ENCODE results near the gene CHCHD6. TPM values are rescaled to one million over a fixed set of nuclear protein-coding genes. Genes with fewer than 3 reads are reported as not detected.

CHCHD6 gene
- total RNA-seq, 2 experiments from 2014 or later: 16.6 to 21.2 TPM

GRCh38 chr3:126959921-126960603 is 256.0 kb downstream of the CHCHD6 start:
- no peak for DNase-seq
- Mint-ChIP-seq H3K36me3 (ENCODE audit: low read depth) (no peaks in the 10 kb centered on the region), H3K9me3 (no peaks in the 10 kb centered on the region), H3K27ac (no peak overlapping the region), H3K4me1 (ENCODE audit: low read depth) (no peaks in the 10 kb centered on the region), H3K4me3 (no peak overlapping the region), H3K27me3 (no peaks in the 10 kb centered on the region)
- POLR2A ChIA-PET: no interaction called here
- intact Hi-C loops (cut with micrococcal nuclease): no loop called here
- no peak for ATAC-seq
- CTCF ChIA-PET: no interaction called here
- TF ChIP-seq CTCF (IDR thresholded peaks at IDR 0.05): no peak

GRCh38 chr3:126960604-126960995 is 256.6 kb downstream of the CHCHD6 start:
- no peak overlapping the region for H3K4me3 Mint-ChIP-seq
- no peak for DNase-seq
- H3K4me1 Mint-ChIP-seq (ENCODE audit: low read depth): no peaks in the 10 kb centered on the region
- no peaks in the 10 kb centered on the region for H3K36me3 Mint-ChIP-seq (ENCODE audit: low read depth)
- ChIA-PET CTCF (no interaction called here), POLR2A (no interaction called here)
- no peaks in the 10 kb centered on the region for H3K9me3 Mint-ChIP-seq
- no peak for ATAC-seq
- H3K27me3 Mint-ChIP-seq: no peaks in the 10 kb centered on the region
- no peak for TF ChIP-seq CTCF (IDR thresholded peaks at IDR 0.05)
- H3K27ac Mint-ChIP-seq: no peak overlapping the region
- intact Hi-C loops (cut with micrococcal nuclease): no loop called here

GRCh38 chr3:126961191-126961790 is 257.3 kb downstream of the CHCHD6 start:
- no peaks in the 10 kb centered on the region for H3K36me3 Mint-ChIP-seq (ENCODE audit: low read depth)
- H3K4me3 Mint-ChIP-seq: no peak overlapping the region
- H3K27me3 Mint-ChIP-seq: no peaks in the 10 kb centered on the region
- TF ChIP-seq CTCF (IDR thresholded peaks at IDR 0.05): no peak
- POLR2A ChIA-PET: no interaction called here
- H3K4me1 Mint-ChIP-seq (ENCODE audit: low read depth): no peaks in the 10 kb centered on the region
- DNase-seq (no peak), ATAC-seq (no peak)
- intact Hi-C loops (cut with micrococcal nuclease): no loop called here
- H3K27ac Mint-ChIP-seq: no peak overlapping the region
- CTCF ChIA-PET: no interaction called here
- H3K9me3 Mint-ChIP-seq: no peaks in the 10 kb centered on the region

GRCh38 chr3:126961791-126962461 is 257.9 kb downstream of the CHCHD6 start:
- CTCF ChIA-PET: no interaction called here
- no peaks in the 10 kb centered on the region for H3K27me3 Mint-ChIP-seq
- intact Hi-C loops (cut with micrococcal nuclease): no loop called here
- H3K36me3 Mint-ChIP-seq (ENCODE audit: low read depth): no peaks in the 10 kb centered on the region
- TF ChIP-seq CTCF (IDR thresholded peaks at IDR 0.05): no peak
- H3K4me3 Mint-ChIP-seq: no peak overlapping the region
- no peaks in the 10 kb centered on the region for H3K4me1 Mint-ChIP-seq (ENCODE audit: low read depth)
- DNase-seq: no peak
- no peak overlapping the region for H3K27ac Mint-ChIP-seq
- POLR2A ChIA-PET: no interaction called here
- no peaks in the 10 kb centered on the region for H3K9me3 Mint-ChIP-seq
- no peak for ATAC-seq

- no peaks in the 10 kb centered on the region for H3K27me3 Mint-ChIP-seq
- no peaks in the 10 kb centered on the region for H3K4me1 Mint-ChIP-seq (ENCODE audit: low read depth)
- H3K27ac Mint-ChIP-seq: no peak overlapping the region
- no peaks in the 10 kb centered on the region for H3K36me3 Mint-ChIP-seq (ENCODE audit: low read depth)
- intact Hi-C loops (cut with micrococcal nuclease): no loop called here
- POLR2A ChIA-PET: no interaction called here
- H3K9me3 Mint-ChIP-seq: no peaks in the 10 kb centered on the region
- ATAC-seq: no peak
- TF ChIP-seq CTCF (IDR thresholded peaks at IDR 0.05): no peak
- H3K4me3 Mint-ChIP-seq: no peak overlapping the region
- CTCF ChIA-PET: no interaction called here
- DNase-seq: no peak
Observed at GRCh38 chr3:126962756-126963155, 258.7 kb downstream of the CHCHD6 start.

Measured in activated CD8-positive, alpha-beta T cell treated with anti-CD3 and anti-CD28 coated beads for 36 hours (primary cell).